NOMO-1 treated with DMSO at 0.1 percent for 48 hours (cell line): ENCODE results near the gene STK40.

Source experiments
- DNase-seq: peaks from one replicate; lab custom pipeline; 2025; ENCODE audit not compliant: unreplicated experiment; lab: John Stamatoyannopoulos, UW

The STK40 gene

DNA sequence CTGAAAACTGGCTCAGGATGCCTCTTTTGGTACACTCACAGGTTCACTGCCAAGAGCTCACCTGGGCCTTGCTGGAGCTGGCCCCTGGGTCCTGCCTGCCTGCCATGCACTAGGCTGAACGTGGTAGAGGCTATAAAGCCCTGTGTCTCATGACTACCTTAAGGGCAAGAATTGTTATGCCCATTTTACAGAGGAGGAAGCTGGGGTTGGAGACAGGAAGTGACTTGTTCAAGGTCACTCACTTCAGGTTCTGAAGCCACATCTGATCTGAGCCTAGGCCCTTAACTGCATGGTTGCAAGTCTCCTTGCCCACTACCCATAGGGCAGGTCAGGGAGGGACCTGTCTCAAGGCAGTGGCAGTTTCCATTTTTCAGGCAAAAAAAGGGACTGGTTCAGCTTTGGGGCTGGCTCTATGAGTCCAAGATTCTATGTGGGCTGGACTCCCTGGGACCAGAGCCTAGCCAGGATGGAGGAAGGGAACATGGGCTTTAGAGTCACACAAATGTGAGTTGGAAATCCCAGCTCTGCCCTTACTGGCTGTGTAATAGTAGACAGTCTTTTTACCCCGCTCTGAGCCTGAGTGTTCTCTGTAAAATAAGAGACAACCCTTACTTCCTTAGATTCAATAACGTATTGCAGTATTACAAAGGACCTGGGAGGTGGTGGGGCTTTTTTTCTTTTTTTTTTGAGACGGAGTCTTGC is 7.8 kb downstream of the STK40 start:
- DNase-seq = no peak

DNA sequence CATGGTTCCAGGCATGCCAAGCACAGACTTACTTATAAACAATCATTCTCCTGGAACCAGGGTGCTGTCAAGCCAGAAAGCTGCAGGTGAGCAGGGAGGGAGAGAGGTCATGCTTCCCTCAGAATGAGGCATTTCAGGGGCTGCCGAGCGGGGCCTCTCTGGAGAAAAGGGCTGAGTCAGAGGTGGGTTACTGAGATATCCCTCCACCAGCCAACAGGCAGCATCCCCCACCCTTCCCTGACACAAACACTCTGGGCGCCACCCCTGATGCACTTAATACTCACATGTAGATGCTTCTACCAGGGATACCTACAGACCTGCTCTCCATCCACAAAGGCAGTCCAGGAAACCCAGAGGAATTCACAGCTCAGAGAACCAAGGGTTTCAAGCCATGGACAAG is 13.1 kb downstream of the STK40 start:
- DNase-seq = no peak

- DNase-seq = peak; percentile 39
These were observed 16.5 kb downstream of the STK40 start for GRCh38 chr1:36369061-36369861.

- DNase-seq = no peak
These were observed 17.9 kb downstream of the STK40 start for GRCh38 chr1:36367798-36368197.

DNA sequence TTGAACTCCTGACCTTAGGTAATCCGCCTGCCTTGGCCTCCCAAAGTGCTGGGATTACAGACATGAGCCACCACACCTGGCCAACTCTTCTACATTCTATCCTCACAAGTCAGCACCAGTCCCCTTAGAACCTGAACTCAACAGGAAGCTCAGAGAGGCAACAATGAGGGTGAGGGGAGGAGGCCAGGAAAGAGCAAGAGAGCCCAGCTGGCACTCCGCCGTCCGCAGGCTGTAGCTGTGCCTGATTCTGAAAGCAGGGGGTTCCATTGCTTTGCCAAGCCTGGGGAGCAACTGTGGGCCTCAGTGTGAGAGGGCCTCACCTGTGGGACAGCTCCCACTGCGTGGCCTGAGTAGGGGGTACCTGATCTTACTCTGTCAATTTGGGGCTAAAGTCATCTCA is 18.7 kb downstream of the STK40 start:
- DNase-seq = no peak

DNA sequence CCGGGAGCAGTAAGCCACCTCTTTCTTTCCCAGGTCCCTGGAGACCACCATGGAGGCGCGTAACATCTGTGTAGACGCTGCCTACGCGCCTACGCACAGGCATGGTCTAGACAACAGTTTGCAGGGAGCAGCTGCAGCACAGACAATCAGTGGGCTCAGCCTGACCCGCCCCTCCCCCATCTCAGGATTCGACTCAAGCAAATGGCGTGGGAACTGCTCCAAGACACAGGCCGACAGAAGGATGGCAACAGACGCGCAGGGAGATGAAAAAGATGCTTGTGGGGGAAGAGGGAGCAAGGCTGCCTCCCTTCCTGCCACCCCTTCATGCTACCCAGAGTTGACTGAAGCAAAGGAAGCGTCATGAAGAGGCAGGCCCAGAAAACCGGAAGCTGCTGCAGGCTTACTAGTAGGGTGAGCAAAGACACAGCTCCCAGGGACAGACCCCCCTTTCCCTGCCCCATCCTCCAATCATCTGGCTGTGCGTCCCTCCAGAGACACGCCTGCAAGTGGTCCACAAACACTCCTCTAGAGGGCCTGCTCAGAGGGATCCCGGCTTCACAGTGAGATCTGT is 19.5 kb downstream of the STK40 start:
- peak; percentile 5 for DNase-seq

- peak; percentile 29 for DNase-seq
These were observed 20.3 kb downstream of the STK40 start for GRCh38 chr1:36365381-36365780.

DNA sequence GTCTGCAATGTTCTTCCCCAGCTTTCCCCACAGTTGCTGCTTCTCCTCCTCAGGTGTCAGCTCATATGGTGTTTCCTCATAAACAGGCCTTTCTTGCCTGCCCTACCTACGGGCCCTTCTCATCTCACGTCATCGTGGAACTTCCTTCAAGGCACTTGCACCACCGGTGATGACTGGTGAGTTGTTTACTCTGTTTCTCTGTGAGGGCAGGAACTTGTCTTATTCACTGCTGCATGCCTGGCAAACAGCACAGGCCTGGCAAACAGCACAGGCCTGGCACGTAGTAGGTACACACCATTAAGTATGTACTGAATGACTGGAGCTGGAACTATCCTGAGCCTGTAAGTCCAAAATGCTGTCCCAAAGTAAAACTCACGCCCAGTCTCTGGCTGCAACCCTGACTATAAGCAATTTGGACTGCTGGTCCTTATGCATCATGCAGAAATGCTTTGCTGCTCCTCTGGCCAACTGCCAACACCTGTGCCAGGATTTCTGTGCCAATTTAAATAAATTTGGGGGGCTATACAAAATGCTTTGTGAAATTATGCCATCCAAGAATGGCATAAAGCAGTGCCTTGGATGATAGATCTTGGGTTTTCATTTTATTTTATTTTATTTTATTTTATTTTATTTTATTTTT is 25.7 kb downstream of the STK40 start:
- DNase-seq = no peak

- DNase-seq = no peak
These were observed 26.3 kb downstream of the STK40 start for GRCh38 chr1:36359383-36359782.

DNA sequence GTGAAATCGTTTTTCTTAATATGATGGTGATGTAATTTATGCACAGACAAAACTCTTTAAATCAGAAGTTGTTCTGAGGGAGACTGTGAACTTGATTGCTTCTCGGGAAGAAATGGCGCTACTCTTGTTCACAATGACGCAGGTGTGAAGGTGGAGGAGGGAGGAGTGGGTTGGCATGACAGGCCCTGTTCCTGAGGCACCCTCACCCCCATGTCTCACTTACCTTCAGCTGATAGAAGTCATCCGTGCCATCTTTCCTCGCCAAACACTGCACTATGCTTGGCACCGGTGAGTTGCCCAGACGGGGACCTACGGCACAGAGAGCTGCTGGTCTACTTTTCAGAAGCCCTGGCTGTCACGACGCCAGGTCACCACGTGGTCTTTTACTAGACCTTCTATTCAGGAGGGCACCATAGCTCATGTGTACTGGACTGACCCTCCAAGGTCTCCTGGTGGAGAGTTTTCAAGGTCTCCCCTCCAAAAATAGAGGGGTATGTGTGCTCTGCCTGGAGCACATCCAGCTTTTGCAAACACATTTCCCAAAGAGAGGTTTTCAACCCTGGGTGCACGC is 27.1 kb downstream of the STK40 start:
- DNase-seq = no peak

DNA sequence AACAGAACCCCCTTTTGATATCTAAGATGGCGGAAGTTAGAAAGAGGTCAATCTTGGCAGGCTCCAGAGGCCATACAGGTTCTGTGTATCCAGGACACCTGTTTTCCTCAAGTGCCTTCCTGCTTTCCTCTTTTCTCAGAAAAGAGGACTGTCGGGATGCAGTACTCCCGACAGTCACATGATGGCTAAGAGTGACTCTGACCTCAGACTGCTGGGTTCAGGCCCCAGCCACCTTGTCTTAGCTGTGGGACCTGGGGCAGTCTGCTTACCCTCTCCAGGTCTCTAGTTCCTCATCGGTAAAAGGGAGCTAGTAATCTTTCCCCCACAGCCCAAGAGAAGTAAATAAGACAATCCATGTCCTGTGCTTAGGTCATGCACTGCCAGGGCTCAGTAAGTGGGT is 29.9 kb downstream of the STK40 start:
- DNase-seq = no peak

- DNase-seq = no peak
These were observed 31.2 kb downstream of the STK40 start for GRCh38 chr1:36354486-36354885.

- no peak for DNase-seq
These were observed 32.5 kb downstream of the STK40 start for GRCh38 chr1:36352910-36353878.

GRCh38 chr1:36352125-36352909 is 33.4 kb downstream of the STK40 start:
- no peak for DNase-seq

GRCh38 chr1:36351227-36351977 is 34.3 kb downstream of the STK40 start:
- no peak for DNase-seq

GRCh38 chr1:36350659-36351226 is 35.0 kb downstream of the STK40 start:
- no peak for DNase-seq

- no peak for DNase-seq
These were observed 35.9 kb downstream of the STK40 start for GRCh38 chr1:36349839-36350238.

DNA sequence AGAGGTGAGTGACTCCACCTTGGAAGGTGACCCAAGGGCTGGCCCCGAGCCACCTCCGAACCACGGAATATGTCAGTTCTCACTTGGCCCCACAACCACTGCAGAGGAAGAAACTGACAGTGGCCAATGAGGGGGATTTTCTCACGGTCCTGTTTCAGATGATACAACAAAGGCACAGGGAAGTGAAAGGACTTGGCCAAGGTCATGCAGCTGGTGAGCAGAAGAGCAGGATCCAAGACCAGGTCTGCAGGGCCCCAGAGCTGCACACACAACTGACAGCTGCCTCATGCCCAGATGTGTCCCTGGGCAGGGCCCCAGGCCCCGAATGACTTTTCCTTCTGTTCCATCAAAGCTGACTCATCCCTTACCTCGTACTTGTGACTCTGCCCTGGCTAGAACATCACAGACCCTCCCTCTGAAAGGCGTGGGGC is 36.5 kb downstream of the STK40 start:
- peak; percentile 9 for DNase-seq
